Uterus (tissue), 4 donors: ENCODE data around the gene TNS1. TPM values are rescaled to one million over a fixed set of nuclear protein-coding genes. Genes with fewer than 3 reads are reported as not detected.
A peak's percentile ranks its signal among the peaks of the same experiment; 100 is the strongest.

ENCODE experiments used
- DNase-seq, 2 donors: peaks; one replicate each; pipeline ENCODE4 v3.0.0-alpha.2; 2019 to 2020
- H3K27ac ChIP-seq, 2 donors: fragments of 200-600 bp; sonication (generic); 1 replicate in 1 of 2; 2 replicates in 1 of 2; pipeline ENCODE4 v1.5.1; 2016 to 2018
- H3K27me3 ChIP-seq, 2 donors: fragments of 200-600 bp; sonication (generic); one replicate each; pipeline ENCODE4 v1.5.1; 2018 to 2019; ENCODE audit warnings: control low read depth in 1 of 2
- H3K36me3 ChIP-seq, 2 donors: fragments of 200-600 bp; sonication (generic); one replicate each; pipeline ENCODE4 v1.5.1; 2019; ENCODE audit warnings: control low read depth in 1 of 2
- H3K4me1 ChIP-seq, 2 donors: fragments of 200-600 bp; sonication (generic); one replicate each; pipeline ENCODE4 v1.5.1; 2018 to 2019; ENCODE audit warnings: control low read depth in 1 of 2
- H3K4me3 ChIP-seq, 2 donors: fragments of 200-600 bp; sonication (generic); 1 replicate in 1 of 2; 2 replicates in 1 of 2; pipeline ENCODE4 v1.5.1; 2018 to 2019; ENCODE audit warnings: mild to moderate bottlenecking in 1 of 2
- H3K9me3 ChIP-seq, 2 donors: fragments of 200-600 bp; sonication (generic); one replicate each; pipeline ENCODE4 v1.5.1; 2019; ENCODE audit warnings: control low read depth in 1 of 2
- POLR2A ChIP-seq, 2 donors: fragments of 450-650 bp; IDR thresholded peaks; one replicate each; pipeline ENCODE4 v1.6.1; 2016; ENCODE audit warnings: antibody characterized with exemption in 2 of 2, mild to moderate bottlenecking in 1 of 2, moderate library complexity in 1 of 2
- intact Hi-C: fragments of 100-400 bp; cut with DNase I; formaldehyde crosslinking; loops from one replicate; pipeline ENCODE4 v1.15.1; 2023; ENCODE audit warnings: low total_unique reads
- total RNA-seq, 4 donors: library from RNA; depleted of rRNA in 3 of 4; stranded (reverse); fragments of >200 nt in 3 of 4; gene quantifications; one replicate each; pipeline versions ENCODE4 v1.1.0 to v1.2.4, GENCODE V29; 2014 to 2023
- TF ChIP-seq, protein P1 (sequence below), 4 experiments: fragments of 200-600 bp in 2 of 4; fragments of 450-650 bp in 2 of 4; sonication (generic) in 2 of 4; IDR thresholded peaks; one replicate each; pipeline ENCODE4 v1.5.1; 2016 to 2019; ENCODE audit warnings: antibody characterized with exemption in 4 of 4, mild to moderate bottlenecking in 2 of 4, moderate library complexity in 1 of 4
- donor health status: DM: yes; HTN: yes; CAD: no.

TNS1 gene
- total RNA-seq, 4 donors from 2014 or later: 144 to 1,338 (median 313) TPM

DNA sequence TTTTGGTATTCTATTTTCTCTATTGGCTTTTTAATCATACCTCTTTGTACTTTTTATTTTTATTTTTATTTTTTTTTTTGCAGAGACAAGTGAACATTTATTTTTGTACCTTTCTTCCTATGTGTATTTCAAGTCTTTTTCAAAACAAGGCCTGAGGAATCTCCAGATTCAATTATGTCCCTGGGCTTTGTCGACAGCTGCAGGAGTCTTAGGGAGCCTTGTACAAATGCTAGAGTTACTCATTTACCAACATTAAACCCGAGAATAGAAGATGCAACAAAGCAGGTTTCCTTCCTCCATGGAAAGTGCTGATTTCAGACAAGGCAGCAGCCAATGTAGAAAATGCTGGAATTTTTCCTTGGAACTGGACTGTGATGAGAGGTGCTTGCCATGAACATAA, 242.8 kb downstream of the TNS1 start:
- Histone ChIP-seq H3K36me3 (no peaks in the 10 kb centered on the region), H3K4me3 (no peak overlapping the region), H3K27me3 (no peaks in the 10 kb centered on the region), H3K4me1 (no peaks in the 10 kb centered on the region), H3K9me3 (peaks cover 0 to 8% of the 10 kb centered on the region in 2 donors), H3K27ac (no peak overlapping the region)
- intact Hi-C loops: no loop called here
- no peak for TF ChIP-seq POLR2A (IDR thresholded peaks at IDR 0.05)
- TF ChIP-seq, protein P1, sequence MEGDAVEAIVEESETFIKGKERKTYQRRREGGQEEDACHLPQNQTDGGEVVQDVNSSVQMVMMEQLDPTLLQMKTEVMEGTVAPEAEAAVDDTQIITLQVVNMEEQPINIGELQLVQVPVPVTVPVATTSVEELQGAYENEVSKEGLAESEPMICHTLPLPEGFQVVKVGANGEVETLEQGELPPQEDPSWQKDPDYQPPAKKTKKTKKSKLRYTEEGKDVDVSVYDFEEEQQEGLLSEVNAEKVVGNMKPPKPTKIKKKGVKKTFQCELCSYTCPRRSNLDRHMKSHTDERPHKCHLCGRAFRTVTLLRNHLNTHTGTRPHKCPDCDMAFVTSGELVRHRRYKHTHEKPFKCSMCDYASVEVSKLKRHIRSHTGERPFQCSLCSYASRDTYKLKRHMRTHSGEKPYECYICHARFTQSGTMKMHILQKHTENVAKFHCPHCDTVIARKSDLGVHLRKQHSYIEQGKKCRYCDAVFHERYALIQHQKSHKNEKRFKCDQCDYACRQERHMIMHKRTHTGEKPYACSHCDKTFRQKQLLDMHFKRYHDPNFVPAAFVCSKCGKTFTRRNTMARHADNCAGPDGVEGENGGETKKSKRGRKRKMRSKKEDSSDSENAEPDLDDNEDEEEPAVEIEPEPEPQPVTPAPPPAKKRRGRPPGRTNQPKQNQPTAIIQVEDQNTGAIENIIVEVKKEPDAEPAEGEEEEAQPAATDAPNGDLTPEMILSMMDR (IDR thresholded peaks at IDR 0.05): no peak
- no peak for DNase-seq

DNA sequence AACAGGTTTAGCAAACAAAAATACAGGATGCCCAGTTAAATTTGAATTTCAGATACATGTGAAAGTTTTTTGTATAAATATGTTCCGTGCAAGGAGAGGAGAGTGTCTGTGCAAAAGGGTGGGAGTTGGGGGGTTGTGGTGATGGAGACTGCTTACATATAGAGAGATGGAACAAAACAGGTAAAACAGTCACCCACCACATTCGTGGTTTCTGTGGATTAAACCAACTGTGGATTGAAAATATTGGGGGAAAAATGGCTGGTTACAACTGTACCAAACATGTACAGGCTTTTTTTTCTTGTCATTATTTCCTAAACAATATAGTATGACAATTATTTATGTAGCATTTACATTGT, 245.7 kb downstream of the TNS1 start:
- no peak for DNase-seq
- Histone ChIP-seq H3K4me1 (no peaks in the 10 kb centered on the region), H3K9me3 (peaks cover 0 to 2% of the 10 kb centered on the region in 2 donors), H3K27me3 (no peaks in the 10 kb centered on the region), H3K27ac (no peak overlapping the region), H3K4me3 (no peak overlapping the region), H3K36me3 (no peaks in the 10 kb centered on the region)
- TF ChIP-seq, protein P1 (IDR thresholded peaks at IDR 0.05): no peak
- no peak for TF ChIP-seq POLR2A (IDR thresholded peaks at IDR 0.05)
- intact Hi-C loops: no loop called here

DNA sequence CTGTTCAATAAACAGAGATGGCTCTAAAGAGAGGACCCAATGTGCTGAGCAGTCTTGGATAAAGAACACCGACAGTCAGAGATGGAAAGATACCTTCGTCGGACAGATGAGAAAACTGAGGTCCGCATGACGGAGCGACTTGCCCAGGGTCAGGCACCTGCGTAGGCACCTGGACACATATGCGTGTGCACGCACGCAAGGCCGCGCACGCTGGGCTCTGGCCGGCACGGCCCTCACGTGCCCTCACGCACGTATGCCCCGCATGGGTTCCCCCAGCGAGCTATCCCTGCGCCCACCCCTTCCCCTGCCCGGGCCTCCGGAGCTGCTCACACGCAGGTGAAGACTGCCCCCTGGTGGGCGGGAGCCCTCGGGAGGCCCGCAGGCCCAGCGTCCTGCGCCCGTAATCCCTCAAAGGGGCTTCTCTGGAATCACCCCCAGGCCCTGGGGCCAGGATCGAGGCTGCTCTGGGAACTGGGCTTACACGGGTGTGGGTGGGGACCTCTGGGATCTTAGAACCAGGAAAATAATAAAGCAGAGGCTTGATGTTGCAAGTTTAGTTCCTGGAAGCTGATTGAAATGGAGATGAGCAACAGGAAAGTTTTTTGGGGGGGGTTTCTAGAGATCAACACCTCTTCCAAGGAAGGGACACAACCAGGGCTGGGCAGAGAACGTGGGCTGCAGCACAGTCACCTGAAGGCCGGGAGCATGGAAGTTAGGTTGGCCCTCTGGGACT, 246.3 kb downstream of the TNS1 start:
- no peak overlapping the region for H3K27ac ChIP-seq
- intact Hi-C loops: no loop called here
- TF ChIP-seq POLR2A (IDR thresholded peaks at IDR 0.05): peak in 1 of 2 donors; percentile 18
- TF ChIP-seq, protein P1 (IDR thresholded peaks at IDR 0.05): peak; percentile 84 to 97 (median 90)
- no peaks in the 10 kb centered on the region for H3K4me1 ChIP-seq
- H3K4me3 ChIP-seq: peak overlapping the region in 1 of 2 donors; percentile 18
- H3K27me3 ChIP-seq: no peaks in the 10 kb centered on the region
- no peaks in the 10 kb centered on the region for H3K36me3 ChIP-seq
- DNase-seq: peak; percentile 76 to 79
- H3K9me3 ChIP-seq: no peaks in the 10 kb centered on the region

DNA sequence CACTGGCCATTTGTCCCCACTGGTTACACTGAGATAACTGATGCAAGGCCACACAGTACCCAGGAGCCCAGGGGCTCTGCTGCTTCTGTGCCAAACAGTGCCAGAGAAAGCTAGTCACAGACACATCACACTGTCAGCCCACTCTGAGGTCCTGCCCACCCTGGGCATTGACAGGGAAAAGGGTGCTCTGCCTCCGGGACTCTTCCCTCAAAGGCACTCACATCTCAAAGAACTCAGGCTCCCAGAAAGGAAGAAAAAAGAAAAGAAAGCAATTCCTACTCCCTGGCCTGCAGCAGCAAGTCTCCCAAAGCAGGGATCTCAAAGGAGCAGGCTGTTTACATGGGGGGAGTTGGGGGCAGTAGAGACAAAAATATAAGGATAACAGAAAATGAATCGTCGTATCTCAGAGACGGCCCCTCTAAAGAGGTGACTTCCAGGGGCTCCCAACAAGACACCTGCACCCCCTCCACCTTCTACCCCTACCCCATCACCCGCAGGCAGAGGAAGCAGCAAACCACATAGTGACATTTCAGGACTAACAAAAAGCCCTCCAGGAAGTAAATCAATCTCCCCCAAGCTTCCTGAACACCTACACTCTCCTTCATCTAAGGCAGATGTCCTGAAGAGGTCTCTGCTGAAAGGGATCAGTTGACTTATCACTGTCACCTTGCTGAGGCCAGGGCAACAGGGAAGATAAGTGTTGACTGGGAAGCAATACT, 247.6 kb downstream of the TNS1 start:
- Histone ChIP-seq H3K4me3 (no peak overlapping the region), H3K36me3 (no peaks in the 10 kb centered on the region), H3K27ac (no peak overlapping the region), H3K4me1 (no peaks in the 10 kb centered on the region), H3K27me3 (no peaks in the 10 kb centered on the region), H3K9me3 (no peaks in the 10 kb centered on the region)
- TF ChIP-seq, protein P1 (IDR thresholded peaks at IDR 0.05): no peak
- TF ChIP-seq POLR2A (IDR thresholded peaks at IDR 0.05): no peak
- intact Hi-C loops: no loop called here
- DNase-seq: no peak
